Measurements from ENCODE around the gene SIRT2. TPM values are rescaled to one million over a fixed set of nuclear protein-coding genes. Genes with fewer than 3 reads are reported as not detected.
A peak's percentile ranks its signal among the peaks of the same experiment; 100 is the strongest.

SIRT2 gene
- total and polyA plus RNA-seq, 2 of the 13 experiments (the other 11 are each of a cell fraction or from before 2014, with no cell fraction given), result 22.3 to 26.1 TPM

GRCh38 chr19:38899447-38900201 is at the start of gene SIRT2, which contains the start of gene NFKBIB (continued):
- TF ChIP-seq POGZ (CRISPR knock-in tag; IDR thresholded peaks at IDR 0.05), result peak; percentile 36; the same call in 1 of the 2 replicates
- peak; percentile 79 for TF ChIP-seq KAT8 (CRISPR knock-in tag; IDR thresholded peaks at IDR 0.05)
- TF ChIP-seq PHF5A (CRISPR knock-in tag; IDR thresholded peaks at IDR 0.05; ENCODE audit: low read depth, unreplicated experiment), result peak; percentile 73
- TF ChIP-seq CREB1 (IDR thresholded peaks at IDR 0.05), result peak; percentile 95
- TF ChIP-seq CREB1 (CRISPR knock-in tag; IDR thresholded peaks at IDR 0.05), result peak; percentile 97
- peak; percentile 29 for TF ChIP-seq RARA (CRISPR knock-in tag; IDR thresholded peaks at IDR 0.05)
- TF ChIP-seq ZNF224 (CRISPR knock-in tag; IDR thresholded peaks at IDR 0.05), result peak; percentile 90; the same call in 1 of the 2 replicates
- TF ChIP-seq DMAP1 (CRISPR knock-in tag; IDR thresholded peaks at IDR 0.05), result peak; percentile 77
- TF ChIP-seq ZNF616 (CRISPR knock-in tag; IDR thresholded peaks at IDR 0.05; ENCODE audit: low read depth), result no peak
- TF ChIP-seq SMARCC2 (IDR thresholded peaks at IDR 0.05), result no peak
- no peak for TF ChIP-seq NFE2 (CRISPR knock-in tag; IDR thresholded peaks at IDR 0.05)
- TF ChIP-seq SNRNP70 (IDR thresholded peaks at IDR 0.05; ENCODE audit: low read depth, low read length), result no peak
- 0 out of 2 replicates have a peak, but pooled peaks have one; percentile 50 for TF ChIP-seq ZNF343 (CRISPR knock-in tag; IDR thresholded peaks at IDR 0.05)
- TF ChIP-seq ZBTB7A (CRISPR knock-in tag; IDR thresholded peaks at IDR 0.05), result no peak
- 0 out of 2 replicates have a peak, but pooled peaks have one; percentile 35 for TF ChIP-seq ZNF33A (CRISPR knock-in tag; IDR thresholded peaks at IDR 0.05; ENCODE audit: borderline replicate concordance)
- TF ChIP-seq, protein P1, sequence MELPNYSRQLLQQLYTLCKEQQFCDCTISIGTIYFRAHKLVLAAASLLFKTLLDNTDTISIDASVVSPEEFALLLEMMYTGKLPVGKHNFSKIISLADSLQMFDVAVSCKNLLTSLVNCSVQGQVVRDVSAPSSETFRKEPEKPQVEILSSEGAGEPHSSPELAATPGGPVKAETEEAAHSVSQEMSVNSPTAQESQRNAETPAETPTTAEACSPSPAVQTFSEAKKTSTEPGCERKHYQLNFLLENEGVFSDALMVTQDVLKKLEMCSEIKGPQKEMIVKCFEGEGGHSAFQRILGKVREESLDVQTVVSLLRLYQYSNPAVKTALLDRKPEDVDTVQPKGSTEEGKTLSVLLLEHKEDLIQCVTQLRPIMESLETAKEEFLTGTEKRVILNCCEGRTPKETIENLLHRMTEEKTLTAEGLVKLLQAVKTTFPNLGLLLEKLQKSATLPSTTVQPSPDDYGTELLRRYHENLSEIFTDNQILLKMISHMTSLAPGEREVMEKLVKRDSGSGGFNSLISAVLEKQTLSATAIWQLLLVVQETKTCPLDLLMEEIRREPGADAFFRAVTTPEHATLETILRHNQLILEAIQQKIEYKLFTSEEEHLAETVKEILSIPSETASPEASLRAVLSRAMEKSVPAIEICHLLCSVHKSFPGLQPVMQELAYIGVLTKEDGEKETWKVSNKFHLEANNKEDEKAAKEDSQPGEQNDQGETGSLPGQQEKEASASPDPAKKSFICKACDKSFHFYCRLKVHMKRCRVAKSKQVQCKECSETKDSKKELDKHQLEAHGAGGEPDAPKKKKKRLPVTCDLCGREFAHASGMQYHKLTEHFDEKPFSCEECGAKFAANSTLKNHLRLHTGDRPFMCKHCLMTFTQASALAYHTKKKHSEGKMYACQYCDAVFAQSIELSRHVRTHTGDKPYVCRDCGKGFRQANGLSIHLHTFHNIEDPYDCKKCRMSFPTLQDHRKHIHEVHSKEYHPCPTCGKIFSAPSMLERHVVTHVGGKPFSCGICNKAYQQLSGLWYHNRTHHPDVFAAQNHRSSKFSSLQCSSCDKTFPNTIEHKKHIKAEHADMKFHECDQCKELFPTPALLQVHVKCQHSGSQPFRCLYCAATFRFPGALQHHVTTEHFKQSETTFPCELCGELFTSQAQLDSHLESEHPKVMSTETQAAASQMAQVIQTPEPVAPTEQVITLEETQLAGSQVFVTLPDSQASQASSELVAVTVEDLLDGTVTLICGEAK (IDR thresholded peaks at IDR 0.05), result no peak
- TF ChIP-seq, protein P1 (CRISPR knock-in tag; IDR thresholded peaks at IDR 0.05), result peak; percentile 72; the same call in 1 of the 2 replicates
- TF ChIP-seq SP4 (CRISPR knock-in tag; IDR thresholded peaks at IDR 0.05), result peak; percentile 95
- peak; percentile 42; the same call in 1 of the 2 replicates for TF ChIP-seq SIN3A (IDR thresholded peaks at IDR 0.05; ENCODE audit: borderline replicate concordance, low read depth, low read length)
- peak; percentile 50; the same call in 1 of the 2 replicates for TF ChIP-seq NFKB2 (CRISPR knock-in tag; IDR thresholded peaks at IDR 0.05; ENCODE audit: borderline replicate concordance)
- no peak for TF ChIP-seq CENPBD1 (CRISPR knock-in tag; IDR thresholded peaks at IDR 0.05; ENCODE audit: borderline replicate concordance, low read depth)
- TF ChIP-seq ZNF263 (CRISPR knock-in tag; IDR thresholded peaks at IDR 0.05), result peak; percentile 95
- TF ChIP-seq CEBPB (IDR thresholded peaks at IDR 0.05; ENCODE audit: borderline replicate concordance, low read depth, low read length), result peak; percentile 61; the same call in 1 of the 2 replicates

Data from HepG2 (cell line).